Measurements from ENCODE around the gene NACAD. TPM values are rescaled to one million over a fixed set of nuclear protein-coding genes. Genes with fewer than 3 reads are reported as not detected.

Gene NACAD
- polyA plus RNA-seq, 1 experiment = 0.64 TPM

DNA sequence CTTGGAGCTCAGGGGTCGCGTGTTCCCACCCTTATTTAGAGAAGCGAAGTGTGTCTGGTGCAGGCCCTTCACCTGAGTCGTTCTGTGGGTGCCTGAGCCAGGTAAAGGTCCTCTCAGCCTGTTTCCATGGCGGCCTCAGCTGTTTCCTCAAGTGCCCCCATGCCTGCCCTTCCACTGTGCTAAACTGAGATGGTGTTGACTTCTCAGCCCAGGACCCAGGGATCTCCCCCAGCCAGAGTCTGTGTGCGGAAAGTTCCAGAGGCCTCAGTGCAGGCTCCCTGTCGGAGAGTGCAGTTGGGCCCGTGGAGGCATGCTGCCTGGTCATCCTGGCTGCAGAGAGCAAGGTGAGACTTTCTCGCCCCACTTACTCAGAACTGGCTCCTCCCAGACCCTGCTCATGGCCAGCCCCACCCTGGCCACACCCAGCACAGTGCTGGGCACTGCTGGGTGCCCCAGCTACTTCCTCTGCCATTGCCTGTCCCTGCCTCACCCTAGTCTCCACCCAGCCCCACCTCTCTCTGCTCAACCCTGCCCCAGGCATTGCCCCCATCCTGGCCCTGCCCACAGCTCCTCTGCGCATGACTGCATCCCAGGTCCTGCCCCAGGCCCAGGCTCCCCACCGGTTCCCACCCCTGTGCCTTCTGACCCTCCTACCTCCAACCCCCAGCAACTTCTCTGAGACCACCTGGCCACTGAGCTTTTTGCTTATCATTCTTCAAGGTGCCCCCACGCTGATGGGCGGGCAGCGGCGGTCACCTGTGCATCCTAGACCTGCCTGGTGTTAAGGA, 20.3 kb downstream of the NACAD start:
- CTCF ChIA-PET = no interaction called here
- Histone ChIP-seq H3K27me3 (ENCODE audit: control insufficient read depth, insufficient read depth, low read length) (no peaks in the 10 kb centered on the region), H3K27ac (ENCODE audit: low read depth, low read length) (no peak overlapping the region), H3K9me3 (ENCODE audit: control insufficient read depth, insufficient read depth, low read length) (no peaks in the 10 kb centered on the region), H3K4me3 (ENCODE audit: low read depth, low read length) (no peak overlapping the region)
- TF ChIP-seq, protein P1, sequence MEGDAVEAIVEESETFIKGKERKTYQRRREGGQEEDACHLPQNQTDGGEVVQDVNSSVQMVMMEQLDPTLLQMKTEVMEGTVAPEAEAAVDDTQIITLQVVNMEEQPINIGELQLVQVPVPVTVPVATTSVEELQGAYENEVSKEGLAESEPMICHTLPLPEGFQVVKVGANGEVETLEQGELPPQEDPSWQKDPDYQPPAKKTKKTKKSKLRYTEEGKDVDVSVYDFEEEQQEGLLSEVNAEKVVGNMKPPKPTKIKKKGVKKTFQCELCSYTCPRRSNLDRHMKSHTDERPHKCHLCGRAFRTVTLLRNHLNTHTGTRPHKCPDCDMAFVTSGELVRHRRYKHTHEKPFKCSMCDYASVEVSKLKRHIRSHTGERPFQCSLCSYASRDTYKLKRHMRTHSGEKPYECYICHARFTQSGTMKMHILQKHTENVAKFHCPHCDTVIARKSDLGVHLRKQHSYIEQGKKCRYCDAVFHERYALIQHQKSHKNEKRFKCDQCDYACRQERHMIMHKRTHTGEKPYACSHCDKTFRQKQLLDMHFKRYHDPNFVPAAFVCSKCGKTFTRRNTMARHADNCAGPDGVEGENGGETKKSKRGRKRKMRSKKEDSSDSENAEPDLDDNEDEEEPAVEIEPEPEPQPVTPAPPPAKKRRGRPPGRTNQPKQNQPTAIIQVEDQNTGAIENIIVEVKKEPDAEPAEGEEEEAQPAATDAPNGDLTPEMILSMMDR (IDR thresholded peaks at IDR 0.05; ENCODE audit: low read depth, low read length) = no peak
- POLR2A ChIA-PET = no interaction called here
- no peak for DNase-seq (ENCODE audit: low read depth, low spot score)

DNA sequence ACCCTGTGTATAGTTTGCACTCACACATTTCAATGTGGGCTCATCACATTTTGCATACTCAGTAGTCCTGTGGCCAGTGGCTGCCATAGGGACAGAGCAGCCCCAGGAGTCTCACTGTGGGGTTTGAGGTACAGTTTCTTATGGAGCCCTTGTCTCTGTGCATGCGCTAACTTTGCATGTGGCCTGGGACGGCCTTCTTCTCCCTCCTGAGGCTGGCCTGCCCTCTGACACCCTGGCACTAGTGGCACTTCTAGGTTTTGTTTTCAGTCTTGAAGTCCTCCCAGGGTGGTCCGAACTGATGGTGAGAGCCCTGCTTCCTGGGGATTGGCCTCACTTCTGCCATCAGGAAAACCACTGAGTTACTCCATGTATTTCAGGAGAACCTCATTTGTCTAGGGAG, 21.2 kb downstream of the NACAD start:
- Histone ChIP-seq H3K27me3 (ENCODE audit: control insufficient read depth, insufficient read depth, low read length) (no peaks in the 10 kb centered on the region), H3K27ac (ENCODE audit: low read depth, low read length) (no peak overlapping the region), H3K4me3 (ENCODE audit: low read depth, low read length) (no peak overlapping the region), H3K9me3 (ENCODE audit: control insufficient read depth, insufficient read depth, low read length) (no peaks in the 10 kb centered on the region)
- TF ChIP-seq, protein P1 (IDR thresholded peaks at IDR 0.05; ENCODE audit: low read depth, low read length) = no peak
- ChIA-PET CTCF (no interaction called here), POLR2A (no interaction called here)
- DNase-seq (ENCODE audit: low read depth, low spot score) = no peak

DNA sequence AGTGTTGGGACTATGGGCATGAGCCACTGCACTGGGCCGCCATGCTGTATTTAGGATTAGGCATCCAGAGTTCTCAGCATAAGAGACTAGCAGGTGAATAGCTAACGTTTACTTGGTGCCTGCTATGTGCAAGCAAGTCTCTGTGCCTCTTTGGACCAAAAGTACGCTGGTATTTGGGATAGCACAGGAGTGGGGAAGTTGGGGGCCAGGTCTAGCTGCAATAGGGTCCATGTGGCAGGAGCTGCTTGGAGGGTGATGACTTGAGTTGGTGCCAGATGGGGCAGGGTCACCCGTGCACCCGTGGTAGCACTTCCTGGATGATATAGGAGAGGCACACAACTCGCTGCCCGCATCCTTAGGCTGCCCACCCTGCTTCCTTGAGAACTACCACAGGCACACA, 22.4 kb downstream of the NACAD start:
- TF ChIP-seq, protein P1 (IDR thresholded peaks at IDR 0.05; ENCODE audit: low read depth, low read length) = no peak
- Histone ChIP-seq H3K27ac (ENCODE audit: low read depth, low read length) (no peak overlapping the region), H3K27me3 (ENCODE audit: control insufficient read depth, insufficient read depth, low read length) (no peaks in the 10 kb centered on the region), H3K4me3 (ENCODE audit: low read depth, low read length) (no peak overlapping the region), H3K9me3 (ENCODE audit: control insufficient read depth, insufficient read depth, low read length) (no peaks in the 10 kb centered on the region)
- DNase-seq (ENCODE audit: low read depth, low spot score) = no peak
- POLR2A ChIA-PET = no interaction called here
- CTCF ChIA-PET = no interaction called here

DNA sequence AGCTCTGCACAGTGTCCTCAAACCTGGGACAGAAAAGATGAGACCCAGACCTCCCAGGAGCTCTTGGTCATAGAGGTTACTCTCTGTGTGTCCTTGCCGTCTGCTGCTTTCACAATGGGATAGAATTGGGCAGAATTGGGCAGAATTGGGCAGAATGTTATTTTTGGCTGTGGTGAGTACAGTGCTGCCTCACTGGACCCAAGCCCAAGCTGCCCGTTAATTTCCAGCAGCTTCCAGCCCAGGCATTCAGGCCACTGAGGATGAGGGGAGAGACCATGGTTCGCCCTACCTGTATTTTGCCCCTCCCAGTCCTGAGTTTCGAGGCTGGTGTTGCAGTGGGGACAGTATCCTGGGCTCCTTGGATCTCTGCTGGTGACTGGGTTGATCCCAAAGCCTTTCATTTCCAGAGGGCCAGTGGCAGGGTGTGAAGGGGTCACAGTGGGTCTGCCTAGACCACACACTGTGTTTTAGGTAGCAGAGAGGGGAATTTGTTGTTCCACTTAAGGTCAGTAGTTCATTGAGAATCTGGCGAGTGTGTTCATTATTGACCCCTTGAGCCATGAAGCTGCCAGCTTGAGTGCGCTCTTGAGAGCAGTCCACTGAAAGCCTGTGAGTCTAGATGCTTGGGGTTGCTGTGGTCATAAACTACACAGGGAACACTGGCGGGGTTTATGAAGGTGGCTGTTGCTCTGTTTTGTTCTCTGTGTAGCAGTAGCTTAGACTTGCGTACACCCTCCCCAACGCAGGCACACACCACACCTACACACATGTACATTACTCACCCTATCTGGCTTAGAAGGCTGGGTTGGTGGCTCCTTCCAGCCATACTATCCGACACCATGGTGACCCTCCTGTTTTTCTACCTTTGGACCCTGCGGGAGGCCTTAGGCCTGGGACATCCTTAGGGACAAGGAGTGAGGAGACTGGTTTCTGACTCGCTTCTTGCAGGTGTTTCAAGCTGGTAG, 23.5 kb downstream of the NACAD start:
- Histone ChIP-seq H3K27ac (ENCODE audit: low read depth, low read length) (no peak overlapping the region), H3K9me3 (ENCODE audit: control insufficient read depth, insufficient read depth, low read length) (no peaks in the 10 kb centered on the region), H3K27me3 (ENCODE audit: control insufficient read depth, insufficient read depth, low read length) (no peaks in the 10 kb centered on the region), H3K4me3 (ENCODE audit: low read depth, low read length) (no peak overlapping the region)
- CTCF ChIA-PET = no interaction called here
- DNase-seq (ENCODE audit: low read depth, low spot score) = no peak
- POLR2A ChIA-PET = no interaction called here
- TF ChIP-seq, protein P1 (IDR thresholded peaks at IDR 0.05; ENCODE audit: low read depth, low read length) = no peak
